OCI-LY1 (cell line): Measurements from ENCODE around the gene FTO.

Source experiments
- H2AFZ ChIP-seq: fragments of 200-600 bp; sonication (generic), shearing (Covaris generic); 2 replicates; pipeline ENCODE4 v1.6.0; 2014; ENCODE audit warnings: antibody characterized with exemption, mild to moderate bottlenecking, low read length
- H3F3A ChIP-seq: fragments of 200-600 bp; sonication (generic), shearing (Covaris generic); 2 replicates; pipeline ENCODE4 v1.6.0; 2014; ENCODE audit warnings: mild to moderate bottlenecking, antibody characterized with exemption, low read length, moderate library complexity; ENCODE audit not compliant: insufficient read depth
- H3K27ac ChIP-seq: fragments of 200-600 bp; sonication (generic); 2 replicates; pipeline ENCODE4 v1.5.1; 2014; ENCODE audit warnings: low read length, mixed run types, mild to moderate bottlenecking, low read depth; ENCODE audit not compliant: poor library complexity, severe bottlenecking
- H3K27me3 ChIP-seq: fragments of 200-600 bp; sonication (generic); 2 replicates; pipeline ENCODE4 v1.6.0; 2014; ENCODE audit warnings: antibody characterized with exemption, mild to moderate bottlenecking, low read length, moderate library complexity; ENCODE audit not compliant: insufficient read depth
- H3K36me3 ChIP-seq: fragments of 200-600 bp; sonication (generic); 2 replicates; pipeline ENCODE4 v1.6.1; 2014; ENCODE audit warnings: mild to moderate bottlenecking, antibody characterized with exemption, low read length, moderate library complexity, mixed read lengths; ENCODE audit not compliant: insufficient read depth
- H3K4me1 ChIP-seq: fragments of 200-600 bp; sonication (generic); 2 replicates; pipeline ENCODE4 v1.5.1; 2014; ENCODE audit warnings: mild to moderate bottlenecking, low read length, moderate library complexity; ENCODE audit not compliant: insufficient read depth, severe bottlenecking
- H3K4me2 ChIP-seq: fragments of 200-600 bp; sonication (generic), shearing (Covaris generic); 2 replicates; pipeline ENCODE4 v1.6.1; 2014; ENCODE audit warnings: low read length
- H3K4me3 ChIP-seq: fragments of 200-600 bp; sonication (generic); 2 replicates; pipeline ENCODE4 v1.5.1; 2014; ENCODE audit warnings: low read length, low read depth, mild to moderate bottlenecking, mixed read lengths; ENCODE audit not compliant: poor library complexity, severe bottlenecking
- H3K79me2 ChIP-seq: fragments of 200-600 bp; shearing (Covaris generic); 2 replicates; pipeline ENCODE4 v1.6.1; 2016; ENCODE audit warnings: mixed run types, low read length, mixed read lengths; ENCODE audit not compliant: insufficient read depth
- H3K9ac ChIP-seq: fragments of 200-600 bp; sonication (generic), shearing (Covaris generic); 2 replicates; pipeline ENCODE4 v1.6.1; 2014; ENCODE audit warnings: mild to moderate bottlenecking, low read length, mixed read lengths
- H3K9me2 ChIP-seq: fragments of 200-600 bp; sonication (generic), shearing (Covaris generic); 2 replicates; pipeline ENCODE4 v1.6.1; 2014; ENCODE audit warnings: low read depth, mild to moderate bottlenecking, low read length, mixed read lengths
- H3K9me3 ChIP-seq: fragments of 200-600 bp; shearing (Covaris generic); 2 replicates; pipeline ENCODE4 v1.6.1; 2014; ENCODE audit warnings: low read length, mixed read lengths
- H4K20me1 ChIP-seq: fragments of 200-600 bp; sonication (generic), shearing (Covaris generic); 2 replicates; pipeline ENCODE4 v1.6.0; 2016; ENCODE audit warnings: mild to moderate bottlenecking, low read length; ENCODE audit not compliant: insufficient read depth
- EZH2 ChIP-seq: fragments of 200-600 bp; sonication (generic), shearing (Covaris generic); IDR thresholded peaks from 2 replicates; pipeline ENCODE4 v1.8.0; 2017; ENCODE audit warnings: borderline replicate concordance, mixed run types, mild to moderate bottlenecking, antibody characterized with exemption, low read length, moderate library complexity, mixed read lengths
- TF ChIP-seq, protein P1 (sequence below): fragments of 200-600 bp; sonication (generic), shearing (Covaris generic); IDR thresholded peaks from 2 replicates; pipeline ENCODE4 v1.5.1; 2017; ENCODE audit warnings: mild to moderate bottlenecking, antibody characterized with exemption, low read length, moderate library complexity, mixed read lengths

FTO gene

DNA sequence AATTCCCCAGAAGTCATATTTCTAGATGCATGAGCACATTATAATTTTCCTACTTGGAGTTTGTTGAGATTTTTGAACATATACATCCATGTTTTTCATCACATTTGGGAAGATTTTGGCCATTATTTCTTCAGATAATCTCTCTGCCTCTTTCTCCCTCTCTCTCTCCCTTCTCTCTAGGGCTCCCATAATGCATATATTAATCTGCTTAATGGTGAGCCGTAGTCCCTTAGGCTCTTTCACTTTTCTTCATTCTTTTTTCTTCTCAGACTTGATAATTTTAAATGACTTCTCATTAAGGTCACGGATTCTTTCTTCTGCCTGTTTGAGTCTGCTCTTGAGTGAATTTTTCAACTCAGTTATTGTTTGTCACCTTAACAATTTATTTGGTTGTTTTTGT lies 481.1 kb downstream of the FTO start:
- Histone ChIP-seq H3K27me3 (0 out of 2 replicates have a peak, but pooled peaks cover 3% of the 10 kb centered on the region), H3K27ac (no peak overlapping the region), H3K79me2 (no peaks in the 10 kb centered on the region), H3K9me2 (no peaks in the 10 kb centered on the region), H3K9ac (no peak overlapping the region), H3K4me3 (no peak overlapping the region), H3K9me3 (no peaks in the 10 kb centered on the region), H3K4me2 (no peak overlapping the region), H3F3A (no peaks in the 10 kb centered on the region), H3K4me1 (no peaks in the 10 kb centered on the region), H4K20me1 (no peaks in the 10 kb centered on the region), H3K36me3 (no peaks in the 10 kb centered on the region), H2AFZ (no peak overlapping the region)
- TF ChIP-seq, protein P1, sequence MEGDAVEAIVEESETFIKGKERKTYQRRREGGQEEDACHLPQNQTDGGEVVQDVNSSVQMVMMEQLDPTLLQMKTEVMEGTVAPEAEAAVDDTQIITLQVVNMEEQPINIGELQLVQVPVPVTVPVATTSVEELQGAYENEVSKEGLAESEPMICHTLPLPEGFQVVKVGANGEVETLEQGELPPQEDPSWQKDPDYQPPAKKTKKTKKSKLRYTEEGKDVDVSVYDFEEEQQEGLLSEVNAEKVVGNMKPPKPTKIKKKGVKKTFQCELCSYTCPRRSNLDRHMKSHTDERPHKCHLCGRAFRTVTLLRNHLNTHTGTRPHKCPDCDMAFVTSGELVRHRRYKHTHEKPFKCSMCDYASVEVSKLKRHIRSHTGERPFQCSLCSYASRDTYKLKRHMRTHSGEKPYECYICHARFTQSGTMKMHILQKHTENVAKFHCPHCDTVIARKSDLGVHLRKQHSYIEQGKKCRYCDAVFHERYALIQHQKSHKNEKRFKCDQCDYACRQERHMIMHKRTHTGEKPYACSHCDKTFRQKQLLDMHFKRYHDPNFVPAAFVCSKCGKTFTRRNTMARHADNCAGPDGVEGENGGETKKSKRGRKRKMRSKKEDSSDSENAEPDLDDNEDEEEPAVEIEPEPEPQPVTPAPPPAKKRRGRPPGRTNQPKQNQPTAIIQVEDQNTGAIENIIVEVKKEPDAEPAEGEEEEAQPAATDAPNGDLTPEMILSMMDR, result no peak
- no peak for TF ChIP-seq EZH2

DNA sequence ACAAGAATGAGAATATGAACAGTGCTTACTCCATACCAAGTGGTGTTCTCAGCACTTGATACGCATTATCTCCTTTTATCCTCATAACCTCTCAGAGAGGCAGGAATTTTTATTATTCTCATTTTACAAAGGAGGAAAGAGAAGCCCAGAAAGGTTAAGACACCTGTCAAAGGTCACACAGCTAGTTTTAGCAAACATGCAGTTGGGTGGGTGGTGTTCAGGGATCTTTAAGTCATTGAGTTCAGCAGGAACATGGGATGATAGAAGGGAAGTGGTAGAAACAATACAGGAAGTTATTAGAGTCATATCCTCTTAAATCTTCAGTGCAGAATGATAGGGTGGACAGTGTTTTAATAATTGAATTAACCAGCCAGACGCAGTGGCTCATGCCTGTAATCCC lies 487.2 kb downstream of the FTO start:
- Histone ChIP-seq H3K4me2 (no peak overlapping the region), H3K9me2 (no peaks in the 10 kb centered on the region), H2AFZ (no peak overlapping the region), H3K79me2 (no peaks in the 10 kb centered on the region), H3K36me3 (no peaks in the 10 kb centered on the region), H3F3A (no peaks in the 10 kb centered on the region), H3K27ac (no peak overlapping the region), H3K4me3 (no peak overlapping the region), H3K9ac (no peak overlapping the region), H3K4me1 (no peaks in the 10 kb centered on the region), H3K9me3 (no peaks in the 10 kb centered on the region), H4K20me1 (no peaks in the 10 kb centered on the region), H3K27me3 (0 out of 2 replicates have a peak, but pooled peaks cover 3% of the 10 kb centered on the region)
- no peak for TF ChIP-seq EZH2
- TF ChIP-seq, protein P1, result no peak

DNA sequence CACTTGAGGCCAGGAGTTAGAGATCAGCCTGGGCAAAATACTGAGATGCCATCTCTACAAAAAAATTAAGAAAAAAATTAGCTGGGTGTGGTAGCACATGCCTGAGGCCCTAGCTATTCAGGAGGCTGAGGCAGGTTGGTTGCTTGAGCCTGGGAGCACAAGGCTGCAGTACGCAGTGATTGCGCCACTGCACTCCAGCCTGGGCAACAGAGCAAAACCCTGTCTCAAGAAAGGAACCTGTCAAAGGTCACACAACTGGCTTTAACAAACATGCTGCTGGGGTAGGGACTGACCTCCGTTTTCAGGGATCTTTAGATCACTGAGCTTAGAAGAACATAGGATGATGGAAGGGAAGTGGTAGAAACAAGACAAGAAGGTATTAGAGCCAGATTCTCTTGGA lies 487.6 kb downstream of the FTO start:
- Histone ChIP-seq H3K9ac (no peak overlapping the region), H3F3A (no peaks in the 10 kb centered on the region), H3K4me1 (no peaks in the 10 kb centered on the region), H3K27me3 (0 out of 2 replicates have a peak, but pooled peaks cover 3% of the 10 kb centered on the region), H4K20me1 (no peaks in the 10 kb centered on the region), H3K9me2 (no peaks in the 10 kb centered on the region), H3K4me3 (no peak overlapping the region), H3K9me3 (no peaks in the 10 kb centered on the region), H3K79me2 (no peaks in the 10 kb centered on the region), H3K27ac (no peak overlapping the region), H3K36me3 (no peaks in the 10 kb centered on the region), H2AFZ (no peak overlapping the region), H3K4me2 (no peak overlapping the region)
- TF ChIP-seq EZH2, result no peak
- TF ChIP-seq, protein P1, result no peak
